K562 (cell line): ENCODE measurements around the gene DOK1. TPM values are rescaled to one million over a fixed set of nuclear protein-coding genes. Genes with fewer than 3 reads are reported as not detected.

Experiments used
- ATAC-seq: fragments of 200-7000 bp; cut with Tn5 transposase; 3 replicates; pipeline ENCODE4 v1.9.1; 2020; ENCODE audit warnings: moderate library complexity
- BruUV-seq: library from RNA; stranded (reverse); fragments of 400-500 nt; replicated peaks from 2 replicates; lab custom pipeline; 2021; lab: Mats Ljungman, UMichigan
- CTCF ChIA-PET: fragments of 300-600 bp; formaldehyde crosslinking; extraction: SDS; loops from one replicate; lab custom pipeline; 2021; ENCODE audit warnings: low intra/inter-chr PET ratio; lab: Yijun Ruan, JAX
- POLR2A ChIA-PET: fragments of 300-600, 350-650 bp; sonication (Branson Sonifier 250); formaldehyde crosslinking; extraction: SDS; loops from one replicate; lab custom pipeline; 2021; ENCODE audit warnings: antibody characterized with exemption, inconsistent platforms; lab: Yijun Ruan, JAX
- DNase-seq, 4 experiments: peaks; one replicate each; pipeline versions ENCODE4 v3.0.0 to v3.0.0-alpha.2; 2011 to 2018; ENCODE audit warnings: low spot score in 3 of 4, mixed read lengths in 3 of 4; ENCODE audit errors: extremely low read depth in 1 of 4
- FAIRE-seq: peaks from 2 replicates; lab custom pipeline; 2011; peaks lifted over from hg19 to GRCh38; lab: Jason Lieb, UNC
- H2AFZ ChIP-seq: 2 replicates; pipeline ENCODE4 v1.6.0; 2011; ENCODE audit warnings: low read depth, low read length, control low read depth, inconsistent platforms
- H3K27ac ChIP-seq: fragments of 200-600 bp; 3 replicates; pipeline ENCODE4 v1.8.0; 2011; ENCODE audit warnings: low read depth, mild to moderate bottlenecking, control low read depth, inconsistent platforms, low read length, moderate library complexity, mixed read lengths; ENCODE audit errors: extremely low read depth
- H3K27me3 ChIP-seq, 2 experiments: fragments of 300-600 bp in 1 of 2; 2 replicates in 1 of 2; 3 replicates in 1 of 2; pipeline versions ENCODE4 v1.6.0 to v1.8.0; 2011; ENCODE audit warnings: inconsistent platforms in 2 of 2, low read length in 2 of 2, mild to moderate bottlenecking in 1 of 2, mixed read lengths in 1 of 2, moderate library complexity in 1 of 2; ENCODE audit not compliant: control insufficient read depth in 2 of 2, insufficient read depth in 2 of 2
- H3K36me3 ChIP-seq: fragments of 300-600 bp; 3 replicates; pipeline ENCODE4 v1.8.0; 2011; ENCODE audit warnings: mild to moderate bottlenecking, low read length, inconsistent platforms; ENCODE audit not compliant: control insufficient read depth, insufficient read depth
- H3K4me1 ChIP-seq, 2 experiments: fragments of 200-600 bp in 1 of 2; replicated peaks in 1 of 2; 2 replicates in 1 of 2; 3 replicates in 1 of 2; pipeline versions ENCODE4 v1.5.1 to v1.8.0; 2011; ENCODE audit warnings: inconsistent platforms in 2 of 2, low read length in 2 of 2, mild to moderate bottlenecking in 1 of 2, mixed read lengths in 1 of 2, moderate library complexity in 1 of 2; ENCODE audit not compliant: control insufficient read depth in 2 of 2, insufficient read depth in 2 of 2
- H3K4me2 ChIP-seq: 2 replicates; pipeline ENCODE4 v1.6.1; 2011; ENCODE audit warnings: low read length, control low read depth, inconsistent platforms, mixed read lengths; ENCODE audit not compliant: insufficient read depth
- H3K4me3 ChIP-seq: fragments of 200-600 bp; sonication (generic), shearing (Covaris generic); 2 replicates; pipeline ENCODE4 v1.5.1; 2016; ENCODE audit warnings: control low read depth, inconsistent platforms
- H3K79me2 ChIP-seq: fragments of 200-600 bp; 3 replicates; pipeline ENCODE4 v1.8.0; 2011; ENCODE audit warnings: low read length, inconsistent platforms; ENCODE audit not compliant: control insufficient read depth, insufficient read depth
- H3K9ac ChIP-seq, 2 experiments: 2 replicates each; pipeline versions ENCODE4 v1.6.0 to v1.6.1; 2011; ENCODE audit warnings: low read depth in 2 of 2, low read length in 2 of 2, control low read depth in 1 of 2, inconsistent platforms in 1 of 2, mild to moderate bottlenecking in 1 of 2, mixed read lengths in 1 of 2; ENCODE audit not compliant: insufficient read depth in 1 of 2
- H3K9me1 ChIP-seq: one replicate; pipeline ENCODE4 v1.6.0; 2011; ENCODE audit warnings: inconsistent platforms, mild to moderate bottlenecking, low read length, moderate library complexity; ENCODE audit not compliant: control insufficient read depth, insufficient read depth
- H3K9me3 ChIP-seq: replicated peaks from 2 replicates; pipeline ENCODE4 v1.5.1; 2011; ENCODE audit warnings: low read depth, low read length, inconsistent platforms; ENCODE audit not compliant: control insufficient read depth, insufficient read depth
- H4K20me1 ChIP-seq: replicated peaks from 2 replicates; pipeline ENCODE4 v1.6.1; 2011; ENCODE audit warnings: low read length, inconsistent platforms, mixed read lengths; ENCODE audit not compliant: control insufficient read depth, insufficient read depth
- CTCF ChIP-seq, 3 experiments: IDR thresholded peaks in 2 of 3; conservative IDR thresholded peaks in 1 of 3; 2 replicates each; pipeline ENCODE4 v1.5.1; 2011 to 2012; ENCODE audit warnings: low read length in 3 of 3, mild to moderate bottlenecking in 3 of 3, control low read depth in 2 of 3, improper control_type of control experiment in 1 of 3, inconsistent platforms in 1 of 3, low read depth in 1 of 3, mixed read lengths in 1 of 3, moderate library complexity in 1 of 3; ENCODE audit not compliant: insufficient read depth in 2 of 3
- GATA2 ChIP-seq: sonication (generic); formaldehyde crosslinking; IDR thresholded peaks from 2 replicates; pipeline ENCODE4 v1.4.0; 2020; ENCODE audit warnings: mild to moderate bottlenecking, missing genetic modification reagents
- NR1H2 ChIP-seq: sonication (generic); formaldehyde crosslinking; IDR thresholded peaks from 2 replicates; pipeline ENCODE4 v1.4.0; 2020; ENCODE audit warnings: mild to moderate bottlenecking, missing genetic modification reagents
- SPI1 ChIP-seq: IDR thresholded peaks from 2 replicates; pipeline ENCODE4 v1.6.1; 2011; ENCODE audit warnings: low read depth, low read length, control low read depth, borderline replicate concordance
- ZFX ChIP-seq: sonication (generic); formaldehyde crosslinking; IDR thresholded peaks from 2 replicates; pipeline ENCODE4 v1.8.0; 2022; ENCODE audit warnings: mild to moderate bottlenecking, missing genetic modification reagents, moderate library complexity
- ZNF143 ChIP-seq: sonication (generic); formaldehyde crosslinking; IDR thresholded peaks from 2 replicates; pipeline ENCODE4 v1.9.0; 2022; ENCODE audit warnings: mild to moderate bottlenecking, missing genetic modification reagents
- WGBS: fragments of 100-300 bp; shearing (Covaris generic); methylation state at CpG from one replicate; pipeline ENCODE4 v1.1.6; 2016; ENCODE audit warnings: low coverage, mixed read lengths; ENCODE audit not compliant: insufficient coverage; ENCODE audit errors: missing lambda C conversion rate; 5-methylcytosine and 5-hydroxymethylcytosine counted together
- in situ Hi-C: fragments of 300-500 bp; cut with MboI; formaldehyde crosslinking; loops from 4 replicates; pipeline ENCODE4 v1.15.0; 2018; ENCODE audit warnings: inconsistent platforms, mixed read lengths
- intact Hi-C: fragments of 100-400 bp; cut with micrococcal nuclease; formaldehyde crosslinking; loops from 2 replicates; pipeline ENCODE4 v1.14.2; 2022
- polyA plus RNA-seq, 8 experiments: library from polyadenylated mRNA; depleted of rRNA in 4 of 8; stranded (reverse) in 5 of 8; unstranded in 3 of 8; fragments of >200 nt; fragmentation: Nextera tagmentation in 2 of 8; fragmentation: Illumina TruSeq in 1 of 8; extraction: Ambion mirVana in 2 of 8; extraction: Trizol in 1 of 8; gene quantifications; 2 replicates each; pipeline versions ENCODE4 v1.2.1 to v1.2.3, GENCODE V29; 2011 to 2014; ENCODE audit warnings: inconsistent platforms in 1 of 8, missing spikeins in 1 of 8
- total RNA-seq, 7 experiments: library from RNA; depleted of rRNA in 6 of 7; stranded (reverse); fragments of >200 nt in 6 of 7; fragmentation: Illumina TruSeq in 2 of 7; extraction: Trizol in 2 of 7; gene quantifications; 2 replicates each; pipeline versions ENCODE4 v1.2.1 to v1.2.3, GENCODE V29; 2011 to 2021; ENCODE audit warnings: low replicate concordance in 1 of 7

DOK1 gene
- total and polyA plus RNA-seq, 9 of the 15 experiments (the other 6 are each of a cell fraction or from before 2014, with no cell fraction given): 0.59 to 36.4 (median 16.1) TPM

GRCh38 chr2:74576863-74577229 lies 22.3 kb downstream of the DOK1 start:
- Histone ChIP-seq H3K9ac (no peak overlapping the region), H3K4me1 (peaks cover 0 to 42% of the 10 kb centered on the region in 2 experiments; a peak in 4 of 5 replicates), H3K27ac (peak overlapping the region; percentile 14; the same call in 1 of the 3 replicates), H3K79me2 (no peaks in the 10 kb centered on the region), H3K9me3 (no peaks in the 10 kb centered on the region), H3K4me3 (no peak overlapping the region), H4K20me1 (no peaks in the 10 kb centered on the region), H3K9me1 (no peaks in the 10 kb centered on the region), H2AFZ (peak overlapping the region; percentile 67), H3K36me3 (no peaks in the 10 kb centered on the region), H3K4me2 (no peak overlapping the region; the same call in 1 of the 2 replicates), H3K27me3 (no peaks in the 10 kb centered on the region)
- peak in 1 of 4 experiments; percentile 26 for DNase-seq
- in situ Hi-C loops: no loop called here
- POLR2A ChIA-PET: interaction anchor here (0.5 to 2.8 kb wide), 9 partner anchors 9 to 797 kb away, joined by 3 to 13 read pairs (median 4); partner anchors contain the start of genes AUP1 and HTRA2
- CTCF ChIA-PET: no interaction called here
- TF ChIP-seq SPI1 (peak; percentile 72; the same call in 1 of the 2 replicates), GATA2 (CRISPR knock-in tag) (peak; percentile 61), ZNF143 (no peak), CTCF (IDR thresholded peaks at IDR 0.05 in 2 of 3, conservative IDR thresholded peaks at IDR 0.05 in 1 of 3; ENCODE audit: insufficient read depth in 2 of 3, low read depth in 1 of 3, low read length in 3 of 3) (0 out of 6 replicates have a peak, but pooled peaks of 1 of the 3 experiments have one; percentile 5), NR1H2 (CRISPR knock-in tag) (no peak), ZFX (CRISPR knock-in tag) (no peak)
- ATAC-seq: no peak
- 20% methylated on average over 1 of the region's 1 CpG for WGBS
- intact Hi-C loops: no loop called here
- no TSS peak for BruUV-seq
- FAIRE-seq: no peak
